ENCODE measurements around the gene SLC7A14. TPM values are rescaled to one million over a fixed set of nuclear protein-coding genes. Genes with fewer than 3 reads are reported as not detected.

Gene SLC7A14
- total RNA-seq, 2 experiments from 2014 or later: not detected

GRCh38 chr3:170497207-170498095 lies 88.4 kb downstream of the SLC7A14 start:
- H3K36me3 ChIP-seq (ENCODE audit: insufficient read depth, low read length): no peaks in the 10 kb centered on the region
- intact Hi-C loops (cut with micrococcal nuclease; ENCODE audit: unreplicated experiment): no loop called here
- no TSS peak for BruUV-seq (replicated peaks)
- no peak for DNase-seq (ENCODE audit: low spot score)
- no peaks in the 10 kb centered on the region for H3K9me3 ChIP-seq (ENCODE audit: low read length)
- H3K9me2 ChIP-seq (ENCODE audit: insufficient read depth, low read length): no peaks in the 10 kb centered on the region
- H3K4me2 ChIP-seq (ENCODE audit: low read length): no peak overlapping the region
- ChIA-PET POLR2A (interaction anchor here (0.6 kb wide), 2 partner anchors 372 to 455 kb away, joined by 3 to 5 read pairs; no protein-coding TSS in a partner anchor), CTCF (ENCODE audit: unreplicated experiment) (no interaction called here)
- no peaks in the 10 kb centered on the region for H4K20me1 ChIP-seq (ENCODE audit: insufficient read depth, low read length)
- no peak overlapping the region for H3K27ac ChIP-seq (ENCODE audit: low read depth, low read length, poor library complexity, severe bottlenecking)
- H3K79me2 ChIP-seq (ENCODE audit: insufficient read depth, low read depth, low read length): no peaks in the 10 kb centered on the region
- TF ChIP-seq CTCF (conservative IDR thresholded peaks at IDR 0.05; ENCODE audit: low read length) (no peak), EZH2phosphoT487 (IDR thresholded peaks at IDR 0.05; ENCODE audit: borderline replicate concordance, low read depth, low read length) (no peak)
- no peak overlapping the region for H3K4me3 ChIP-seq (ENCODE audit: low read depth, low read length, poor library complexity, severe bottlenecking)
- H3K4me1 ChIP-seq (ENCODE audit: insufficient read depth, low read length, poor library complexity, severe bottlenecking): no peaks in the 10 kb centered on the region
- no peak overlapping the region for H2AFZ ChIP-seq (ENCODE audit: low read length)

- no TSS peak for BruUV-seq (replicated peaks)
- CTCF ChIA-PET (ENCODE audit: unreplicated experiment): no interaction called here
- Histone ChIP-seq H3K4me1 (ENCODE audit: insufficient read depth, low read length, poor library complexity, severe bottlenecking) (no peaks in the 10 kb centered on the region), H3K9me2 (ENCODE audit: insufficient read depth, low read length) (no peaks in the 10 kb centered on the region), H3K4me3 (ENCODE audit: low read depth, low read length, poor library complexity, severe bottlenecking) (no peak overlapping the region), H4K20me1 (ENCODE audit: insufficient read depth, low read length) (no peaks in the 10 kb centered on the region), H3K36me3 (ENCODE audit: insufficient read depth, low read length) (no peaks in the 10 kb centered on the region), H3K27ac (ENCODE audit: low read depth, low read length, poor library complexity, severe bottlenecking) (no peak overlapping the region), H3K4me2 (ENCODE audit: low read length) (no peak overlapping the region), H3K79me2 (ENCODE audit: insufficient read depth, low read depth, low read length) (no peaks in the 10 kb centered on the region), H2AFZ (ENCODE audit: low read length) (no peak overlapping the region), H3K9me3 (ENCODE audit: low read length) (no peaks in the 10 kb centered on the region)
- POLR2A ChIA-PET: interaction anchor here (0.6 to 1.1 kb wide), 3 partner anchors 10 to 454 kb away, joined by 3 to 5 read pairs (median 3); no protein-coding TSS in a partner anchor
- no peak for DNase-seq (ENCODE audit: low spot score)
- intact Hi-C loops (cut with micrococcal nuclease; ENCODE audit: unreplicated experiment): no loop called here
- no peak for TF ChIP-seq EZH2phosphoT487 (IDR thresholded peaks at IDR 0.05; ENCODE audit: borderline replicate concordance, low read depth, low read length)
- TF ChIP-seq CTCF (conservative IDR thresholded peaks at IDR 0.05; ENCODE audit: low read length): no peak
These were observed 89.1 kb downstream of the SLC7A14 start for GRCh38 chr3:170496868-170497140.
